ACC112 (cell line): Measurements from ENCODE around the gene ASPM.

Experiments
- H2AFZ ChIP-seq: fragments of 200-600 bp; sonication (generic); one replicate; pipeline ENCODE4 v1.6.0; 2017; ENCODE audit warnings: antibody characterized with exemption, low read length; ENCODE audit not compliant: unreplicated experiment
- H3K27ac ChIP-seq: fragments of 200-600 bp; sonication (generic); 2 replicates; pipeline ENCODE4 v1.5.1; 2014; ENCODE audit warnings: low read depth, mild to moderate bottlenecking, antibody characterized with exemption, low read length, moderate library complexity
- H3K27me3 ChIP-seq: fragments of 200-600 bp; sonication (generic); 2 replicates; pipeline ENCODE4 v1.6.1; 2014; ENCODE audit warnings: mild to moderate bottlenecking, antibody characterized with exemption, low read length, moderate library complexity, mixed read lengths; ENCODE audit not compliant: insufficient read depth
- H3K36me3 ChIP-seq: fragments of 200-600 bp; sonication (generic); 2 replicates; pipeline ENCODE4 v1.6.1; 2016; ENCODE audit warnings: mild to moderate bottlenecking, antibody characterized with exemption, low read length, moderate library complexity, mixed read lengths; ENCODE audit not compliant: insufficient read depth
- H3K4me1 ChIP-seq: fragments of 200-600 bp; sonication (generic); one replicate; pipeline ENCODE4 v1.6.1; 2016; ENCODE audit warnings: low read length, mixed read lengths; ENCODE audit not compliant: insufficient read depth, unreplicated experiment, control insufficient read depth
- H3K4me3 ChIP-seq: fragments of 200-600 bp; sonication (generic); 2 replicates; pipeline ENCODE4 v1.5.1; 2014; ENCODE audit warnings: mild to moderate bottlenecking, low read depth, low read length
- H3K79me2 ChIP-seq: fragments of 200-600 bp; sonication (generic); one replicate; pipeline ENCODE4 v1.6.0; 2016; ENCODE audit warnings: low read length; ENCODE audit not compliant: control insufficient read depth, unreplicated experiment, insufficient read depth

ASPM gene

GRCh38 chr1:197083474-197083873, 63.0 kb downstream of the ASPM start:
- no peak overlapping the region for H3K27ac ChIP-seq
- H3K4me3 ChIP-seq: no peak overlapping the region
- no peak overlapping the region for H2AFZ ChIP-seq
- no peaks in the 10 kb centered on the region for H3K4me1 ChIP-seq
- H3K79me2 ChIP-seq: no peaks in the 10 kb centered on the region
- peaks cover 60% of the 10 kb centered on the region for H3K36me3 ChIP-seq
- no peaks in the 10 kb centered on the region for H3K27me3 ChIP-seq

DNA sequence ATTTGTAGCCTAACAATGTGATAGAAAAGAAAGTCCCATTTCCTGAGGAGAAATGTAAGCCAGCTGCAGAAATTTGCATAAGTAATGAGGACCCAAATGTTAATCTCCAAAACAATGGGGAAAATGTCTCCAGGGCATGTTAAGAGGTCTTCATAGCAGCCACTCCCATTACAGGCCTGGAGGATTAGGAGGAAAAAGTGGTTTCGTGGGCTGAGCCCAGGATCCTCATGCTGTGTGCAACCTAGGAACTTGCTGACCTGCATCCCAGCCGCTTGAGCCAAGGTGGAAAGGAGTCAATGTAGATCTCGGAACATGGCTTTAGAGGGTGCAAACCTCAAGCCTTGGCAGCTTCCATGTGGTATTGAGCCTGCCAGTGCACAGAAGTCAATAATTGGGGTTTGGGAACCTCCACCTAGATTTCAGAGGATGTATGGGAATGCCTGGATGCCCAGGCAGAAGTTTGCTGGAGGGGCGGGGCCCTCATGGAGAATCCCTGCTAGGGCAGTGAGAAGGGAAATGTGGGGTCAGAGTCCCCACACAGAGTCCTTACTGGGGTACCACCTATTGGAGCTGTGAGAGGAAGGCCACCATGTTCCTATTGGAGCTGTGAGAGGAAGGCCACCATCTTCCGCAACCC, 65.2 kb downstream of the ASPM start:
- H3K27ac ChIP-seq: no peak overlapping the region
- H2AFZ ChIP-seq: no peak overlapping the region
- no peaks in the 10 kb centered on the region for H3K4me1 ChIP-seq
- H3K36me3 ChIP-seq: peaks cover 46% of the 10 kb centered on the region
- no peaks in the 10 kb centered on the region for H3K27me3 ChIP-seq
- no peaks in the 10 kb centered on the region for H3K79me2 ChIP-seq
- no peak overlapping the region for H3K4me3 ChIP-seq

GRCh38 chr1:197080323-197080722, 66.1 kb downstream of the ASPM start:
- Histone ChIP-seq H2AFZ (no peak overlapping the region), H3K27ac (no peak overlapping the region), H3K27me3 (no peaks in the 10 kb centered on the region), H3K4me3 (no peak overlapping the region), H3K36me3 (peaks cover 38% of the 10 kb centered on the region), H3K4me1 (no peaks in the 10 kb centered on the region), H3K79me2 (no peaks in the 10 kb centered on the region)

DNA sequence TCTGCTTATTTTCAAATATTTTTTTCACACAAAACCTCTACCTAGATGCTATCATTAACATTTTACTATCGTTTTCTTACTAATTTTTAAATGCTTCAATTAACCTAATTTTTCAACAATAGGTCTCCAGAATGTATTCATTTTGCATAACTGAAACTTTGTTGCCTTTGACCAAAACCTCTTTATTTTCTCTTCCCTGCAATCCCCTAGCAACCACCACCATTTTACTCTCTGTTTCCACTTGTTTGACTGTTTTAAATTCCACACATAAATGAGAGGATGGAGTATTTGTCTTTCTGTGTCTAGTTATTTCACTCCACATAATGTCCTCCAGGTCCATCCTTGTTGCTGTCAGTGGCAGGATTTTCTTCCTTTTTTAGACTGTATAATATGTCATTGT, 69.9 kb downstream of the ASPM start:
- no peaks in the 10 kb centered on the region for H3K27me3 ChIP-seq
- no peak overlapping the region for H3K4me3 ChIP-seq
- no peaks in the 10 kb centered on the region for H3K79me2 ChIP-seq
- no peak overlapping the region for H3K27ac ChIP-seq
- H3K36me3 ChIP-seq: peaks cover 2% of the 10 kb centered on the region; the same call in 1 of the 2 replicates
- no peaks in the 10 kb centered on the region for H3K4me1 ChIP-seq
- H2AFZ ChIP-seq: no peak overlapping the region

- H3K27me3 ChIP-seq: no peaks in the 10 kb centered on the region
- no peaks in the 10 kb centered on the region for H3K79me2 ChIP-seq
- H2AFZ ChIP-seq: no peak overlapping the region
- no peaks in the 10 kb centered on the region for H3K4me1 ChIP-seq
- H3K27ac ChIP-seq: no peak overlapping the region
- H3K36me3 ChIP-seq: no peaks in the 10 kb centered on the region
- H3K4me3 ChIP-seq: no peak overlapping the region
These were observed 72.5 kb downstream of the ASPM start for GRCh38 chr1:197073978-197074377.

- no peaks in the 10 kb centered on the region for H3K36me3 ChIP-seq
- no peak overlapping the region for H2AFZ ChIP-seq
- H3K4me1 ChIP-seq: no peaks in the 10 kb centered on the region
- no peaks in the 10 kb centered on the region for H3K79me2 ChIP-seq
- no peak overlapping the region for H3K4me3 ChIP-seq
- H3K27ac ChIP-seq: no peak overlapping the region
- no peaks in the 10 kb centered on the region for H3K27me3 ChIP-seq
These were observed 79.0 kb downstream of the ASPM start for GRCh38 chr1:197067457-197067818.

DNA sequence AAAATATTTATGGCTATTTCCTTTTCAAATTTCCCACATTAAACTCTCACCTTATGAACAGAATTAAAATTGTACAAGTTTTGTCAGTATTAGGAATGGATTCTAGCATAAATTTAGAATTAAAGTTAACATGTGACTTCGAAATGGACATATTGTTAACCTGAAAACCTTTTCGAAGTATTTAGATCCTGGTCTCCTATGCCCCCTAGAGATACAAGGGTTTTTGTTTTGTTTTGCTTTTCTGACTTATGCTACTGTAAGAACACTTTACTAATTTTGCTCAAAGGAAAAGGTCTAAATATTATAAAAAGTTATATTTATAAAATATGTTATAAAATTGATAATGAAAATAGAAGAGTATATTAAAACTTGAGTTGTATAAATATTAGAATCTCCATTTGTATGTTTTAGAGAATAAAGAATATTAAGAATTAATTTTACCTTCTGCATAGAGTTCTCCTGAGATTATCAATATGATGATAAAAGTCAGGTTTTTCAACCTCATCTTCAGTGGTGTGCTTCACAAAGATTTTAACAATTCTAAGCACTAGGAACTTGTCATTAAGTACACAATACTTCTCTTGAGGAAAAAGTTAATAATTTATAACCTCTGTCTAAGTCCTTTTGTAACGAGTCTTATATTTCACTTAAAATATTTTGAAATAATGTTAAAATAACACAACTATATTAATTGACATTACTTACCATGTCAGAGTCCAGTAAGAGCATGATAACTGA, 79.6 kb downstream of the ASPM start, which contains the start of gene F13B:
TSS of gene F13B (minus strand) at position 542 of the 738 bp plus-strand sequence. CDS start at position 505, 37 bp downstream.
- Histone ChIP-seq H3K27me3 (no peaks in the 10 kb centered on the region), H3K4me1 (no peaks in the 10 kb centered on the region), H3K79me2 (no peaks in the 10 kb centered on the region), H3K27ac (no peak within 1 kb of the TSS), H3K4me3 (no peak within 1 kb of the TSS), H2AFZ (peak within 1 kb of the TSS; percentile 22), H3K36me3 (no peaks in the 10 kb centered on the region)

DNA sequence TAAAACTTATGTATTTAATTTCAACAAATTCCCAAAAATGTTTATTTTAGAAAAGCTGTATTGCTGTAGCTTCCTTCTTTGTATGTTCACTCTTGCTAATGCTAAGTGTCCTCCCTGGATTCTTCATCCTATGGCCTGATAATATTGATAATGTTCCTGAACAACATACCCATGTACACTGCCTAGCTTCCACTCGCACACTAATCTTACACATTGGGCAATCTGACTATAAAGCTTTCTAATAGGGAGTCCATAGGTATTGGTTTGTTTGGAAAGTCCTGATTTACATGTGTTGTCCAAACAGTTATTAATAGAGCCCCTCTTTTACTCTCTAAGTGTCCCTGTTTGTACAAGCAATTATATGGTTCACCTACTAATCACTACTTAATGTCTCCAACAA, 80.2 kb downstream of the ASPM start:
- Histone ChIP-seq H3K27me3 (no peaks in the 10 kb centered on the region), H2AFZ (peak overlapping the region; percentile 22), H3K4me1 (no peaks in the 10 kb centered on the region), H3K27ac (no peak overlapping the region), H3K79me2 (no peaks in the 10 kb centered on the region), H3K36me3 (no peaks in the 10 kb centered on the region), H3K4me3 (no peak overlapping the region)

DNA sequence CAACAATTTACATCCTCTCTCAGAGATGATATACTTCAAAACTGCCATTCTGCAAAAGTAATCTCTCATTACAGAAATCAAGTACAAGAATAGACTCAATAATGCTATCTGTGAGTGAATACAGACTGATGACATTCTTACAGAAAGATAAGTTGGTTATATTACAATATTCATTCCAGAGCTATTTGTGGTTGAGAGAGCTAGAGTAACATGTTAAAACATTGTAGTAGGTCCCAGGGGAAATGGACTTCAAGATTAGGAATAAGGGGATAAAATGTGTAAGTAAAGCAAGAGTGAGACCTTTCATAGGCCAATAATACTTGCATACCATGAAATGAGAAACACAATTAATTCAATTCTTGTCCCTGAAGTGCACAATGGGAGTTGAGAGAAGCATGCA, 80.9 kb downstream of the ASPM start:
- Histone ChIP-seq H3K79me2 (no peaks in the 10 kb centered on the region), H3K27ac (no peak overlapping the region), H3K36me3 (no peaks in the 10 kb centered on the region), H3K4me3 (no peak overlapping the region), H3K4me1 (no peaks in the 10 kb centered on the region), H2AFZ (no peak overlapping the region), H3K27me3 (no peaks in the 10 kb centered on the region)

- no peaks in the 10 kb centered on the region for H3K79me2 ChIP-seq
- no peaks in the 10 kb centered on the region for H3K36me3 ChIP-seq
- no peak overlapping the region for H2AFZ ChIP-seq
- H3K4me1 ChIP-seq: no peaks in the 10 kb centered on the region
- no peak overlapping the region for H3K27ac ChIP-seq
- H3K27me3 ChIP-seq: no peaks in the 10 kb centered on the region
- H3K4me3 ChIP-seq: no peak overlapping the region
These were observed 83.3 kb downstream of the ASPM start for GRCh38 chr1:197063212-197063611.

GRCh38 chr1:197062692-197063091, 83.8 kb downstream of the ASPM start:
- no peaks in the 10 kb centered on the region for H3K79me2 ChIP-seq
- H3K36me3 ChIP-seq: no peaks in the 10 kb centered on the region
- H3K4me3 ChIP-seq: no peak overlapping the region
- no peak overlapping the region for H2AFZ ChIP-seq
- no peak overlapping the region for H3K27ac ChIP-seq
- H3K27me3 ChIP-seq: no peaks in the 10 kb centered on the region
- no peaks in the 10 kb centered on the region for H3K4me1 ChIP-seq
